GM12878 (cell line): Measurements from ENCODE around the gene SULT2A1. TPM values are rescaled to one million over a fixed set of nuclear protein-coding genes. Genes with fewer than 3 reads are reported as not detected.

ENCODE experiments used
- ATAC-seq: fragments of 200-7000 bp; cut with Tn5 transposase; 3 replicates; pipeline ENCODE4 v1.9.1; 2020; ENCODE audit warnings: mild to moderate bottlenecking, moderate library complexity
- BruUV-seq: library from RNA; stranded (reverse); fragments of 400-500 nt; replicated peaks from 2 replicates; lab custom pipeline; 2021; lab: Mats Ljungman, UMichigan
- CTCF ChIA-PET: fragments of 300-600 bp; sonication (Branson Sonifier 250); formaldehyde crosslinking; extraction: SDS; loops from one replicate; lab custom pipeline; 2021; ENCODE audit warnings: inconsistent platforms; lab: Yijun Ruan, JAX
- POLR2A ChIA-PET: fragments of 350-600 bp; formaldehyde crosslinking; extraction: SDS; loops from one replicate; lab custom pipeline; 2021; ENCODE audit warnings: inconsistent platforms; lab: Charles Lee
- RAD21 ChIA-PET: fragments of 300-600 bp; sonication (Branson Sonifier 250); formaldehyde crosslinking; loops from one replicate; lab custom pipeline; 2023; ENCODE audit warnings: antibody characterized with exemption; ENCODE audit not compliant: unreplicated experiment; lab: Charles Lee
- SMC1A ChIA-PET: fragments of 300-600 bp; sonication (Branson Sonifier 250); formaldehyde crosslinking; loops from one replicate; lab custom pipeline; 2023; ENCODE audit not compliant: unreplicated experiment, uncharacterized antibody; lab: Charles Lee
- DNase-seq: peaks from one replicate; pipeline ENCODE4 v3.0.0-alpha.2; 2011; ENCODE audit warnings: low read depth, low spot score
- FAIRE-seq: peaks from 3 replicates; lab custom pipeline; 2011; peaks lifted over from hg19 to GRCh38; lab: Jason Lieb, UNC
- H2AFZ ChIP-seq: 2 replicates; pipeline ENCODE4 v1.6.0; 2011; ENCODE audit warnings: low read depth, low read length, control low read depth; ENCODE audit not compliant: control insufficient read depth
- H3K27ac ChIP-seq: 2 replicates; pipeline ENCODE4 v1.5.1; 2011; ENCODE audit warnings: control low read depth; ENCODE audit not compliant: control insufficient read depth, insufficient read depth
- H3K27me3 ChIP-seq, 2 experiments: replicated peaks in 1 of 2; 2 replicates each; pipeline versions ENCODE4 v1.6.0 to v1.6.1; 2011; ENCODE audit warnings: low read length in 1 of 2; ENCODE audit not compliant: control insufficient read depth in 2 of 2, insufficient read depth in 2 of 2
- H3K36me3 ChIP-seq, 2 experiments: 2 replicates each; pipeline ENCODE4 v1.5.1; 2011; ENCODE audit warnings: low read length in 1 of 2; ENCODE audit not compliant: control insufficient read depth in 2 of 2, insufficient read depth in 2 of 2
- H3K4me1 ChIP-seq: 2 replicates; pipeline ENCODE4 v1.6.1; 2011; ENCODE audit warnings: mild to moderate bottlenecking, low read length, moderate library complexity, mixed read lengths; ENCODE audit not compliant: control insufficient read depth, insufficient read depth
- H3K4me2 ChIP-seq: 2 replicates; pipeline ENCODE4 v1.6.0; 2011; ENCODE audit warnings: control low read depth; ENCODE audit not compliant: control insufficient read depth, insufficient read depth
- H3K4me3 ChIP-seq: fragments of 200-600 bp; sonication (generic); 2 replicates; pipeline ENCODE4 v1.5.1; 2016
- H3K79me2 ChIP-seq: 2 replicates; pipeline ENCODE4 v1.6.0; 2011; ENCODE audit warnings: low read length; ENCODE audit not compliant: control insufficient read depth, insufficient read depth
- H3K9ac ChIP-seq: 2 replicates; pipeline ENCODE4 v1.8.0; 2011; ENCODE audit warnings: low read length, control low read depth, mixed read lengths; ENCODE audit not compliant: control insufficient read depth, insufficient read depth
- H3K9me3 ChIP-seq: replicated peaks from 3 replicates; pipeline ENCODE4 v1.5.1; 2011; ENCODE audit warnings: mild to moderate bottlenecking, low read length; ENCODE audit not compliant: control insufficient read depth, insufficient read depth
- H4K20me1 ChIP-seq: 2 replicates; pipeline ENCODE4 v1.6.0; 2011; ENCODE audit not compliant: control insufficient read depth, insufficient read depth
- EED ChIP-seq: sonication (generic); IDR thresholded peaks from 2 replicates; pipeline ENCODE4 v1.6.1; 2016; ENCODE audit warnings: antibody characterized with exemption, low read depth
- KAT2A ChIP-seq: conservative IDR thresholded peaks from 2 replicates; pipeline ENCODE4 v1.6.1; 2011; ENCODE audit warnings: low read depth, low read length; ENCODE audit not compliant: control insufficient read depth
- POLR2AphosphoS5 ChIP-seq: IDR thresholded peaks from 2 replicates; pipeline ENCODE4 v1.6.1; 2011; ENCODE audit warnings: mild to moderate bottlenecking, low read length, inconsistent platforms
- RBBP5 ChIP-seq: fragments of 200-600 bp; sonication (generic); conservative IDR thresholded peaks from 2 replicates; pipeline ENCODE4 v1.6.1; 2016
- SREBF2 ChIP-seq: IDR thresholded peaks from 2 replicates; pipeline ENCODE4 v1.6.1; 2012; ENCODE audit warnings: mild to moderate bottlenecking, low read length
- TAF1 ChIP-seq: IDR thresholded peaks from 2 replicates; pipeline ENCODE4 v1.6.1; 2011; ENCODE audit warnings: mild to moderate bottlenecking, low read depth, low read length, borderline replicate concordance
- YY1 ChIP-seq: IDR thresholded peaks from 2 replicates; pipeline ENCODE4 v1.6.1; 2011; ENCODE audit warnings: low read depth, mild to moderate bottlenecking, low read length
- WGBS: methylation state at CpG from one replicate; pipeline ENCODE4 v1.1.6; 2016; ENCODE audit warnings: low lambda C conversion rate; ENCODE audit not compliant: insufficient replicate concordance, insufficient coverage; ENCODE audit errors: missing lambda C conversion rate; 5-methylcytosine and 5-hydroxymethylcytosine counted together
- in situ Hi-C: fragments of 300-500 bp; cut with MboI; formaldehyde crosslinking; loops from 9 replicates; pipeline ENCODE4 v1.14.3; 2018; ENCODE audit warnings: mixed read lengths
- intact Hi-C: fragments of 100-400 bp; cut with micrococcal nuclease; formaldehyde crosslinking; loops from one replicate; pipeline ENCODE4 v1.14.2; 2022; ENCODE audit not compliant: unreplicated experiment
- polyA plus RNA-seq, 11 experiments: library from polyadenylated mRNA; depleted of rRNA in 4 of 11; unstranded in 6 of 11; stranded (reverse) in 5 of 11; fragments of >200 nt; fragmentation: Nextera tagmentation in 4 of 11; fragmentation: Illumina TruSeq in 1 of 11; extraction: Ambion mirVana in 4 of 11; extraction: Trizol in 1 of 11; gene quantifications; 1 replicate in 1 of 11; 2 replicates in 10 of 11; pipeline versions ENCODE4 v1.2.1 to v1.2.3, GENCODE V29; 2011 to 2016; ENCODE audit warnings: inconsistent platforms in 2 of 11, missing spikeins in 2 of 11, low read depth in 1 of 11
- total RNA-seq, 4 experiments: library from RNA; depleted of rRNA in 3 of 4; stranded (reverse); fragments of >200 nt in 3 of 4; fragmentation: Illumina TruSeq in 1 of 4; extraction: Trizol in 1 of 4; gene quantifications; 2 replicates each; pipeline versions ENCODE4 v1.2.1 to v1.2.3, GENCODE V29; 2013 to 2021
- TF ChIP-seq, protein P1 (sequence below): fragments of 450-650 bp; IDR thresholded peaks from 2 replicates; pipeline ENCODE4 v1.6.1; 2017; ENCODE audit warnings: borderline replicate concordance
- TF ChIP-seq, protein P2 (sequence below): fragments of 150-350 bp; IDR thresholded peaks from 2 replicates; pipeline ENCODE4 v1.6.1; 2016; ENCODE audit warnings: low read depth, low read length
- TF ChIP-seq, protein P3 (sequence below): fragments of 450-650 bp; IDR thresholded peaks from 2 replicates; pipeline ENCODE4 v1.6.1; 2016; ENCODE audit warnings: mild to moderate bottlenecking
- TF ChIP-seq, protein P4 (sequence below): IDR thresholded peaks from 2 replicates; pipeline ENCODE4 v1.6.1; 2011; ENCODE audit warnings: borderline replicate concordance, low read depth, mild to moderate bottlenecking, moderate library complexity, low read length; ENCODE audit not compliant: insufficient read depth, poor library complexity, severe bottlenecking

SULT2A1 gene
- total and polyA plus RNA-seq, 10 of the 15 experiments (the other 5 are each of a cell fraction or from before 2014, with no cell fraction given), result 0.13 TPM; not detected in 9

DNA sequence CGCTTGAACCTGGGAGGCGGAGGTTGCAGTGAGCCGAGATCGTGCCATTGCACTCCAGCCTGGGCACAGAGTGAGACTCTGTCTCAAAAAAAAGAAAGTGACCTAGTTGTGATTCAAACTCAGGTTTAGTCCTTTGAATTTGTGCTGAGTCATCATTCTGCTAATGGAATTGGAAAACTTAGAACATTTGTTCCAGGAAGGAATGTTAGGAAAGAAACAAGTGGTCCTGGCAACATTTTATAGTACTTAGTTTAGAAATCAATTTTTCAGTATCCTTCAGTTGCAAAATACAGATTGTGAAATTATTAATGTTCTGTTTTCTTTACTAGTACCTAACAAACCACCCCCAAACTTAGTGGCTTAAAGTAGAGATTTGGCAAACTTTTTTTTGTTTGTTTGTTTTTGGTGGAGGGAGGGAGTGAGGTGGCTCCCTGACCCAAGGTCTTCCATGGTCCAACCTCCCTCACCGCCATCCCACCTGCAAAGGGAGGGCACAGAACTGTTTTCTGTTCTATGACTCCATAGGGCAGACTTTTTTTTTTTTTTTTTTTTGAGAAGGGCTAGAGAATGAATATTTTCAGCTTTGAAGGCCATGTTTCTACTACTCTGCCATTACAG, 9.2 kb upstream of the SULT2A1 start (continued):
- TF ChIP-seq SREBF2 (no peak), TAF1 (no peak), YY1 (no peak)
- TF ChIP-seq, protein P1, sequence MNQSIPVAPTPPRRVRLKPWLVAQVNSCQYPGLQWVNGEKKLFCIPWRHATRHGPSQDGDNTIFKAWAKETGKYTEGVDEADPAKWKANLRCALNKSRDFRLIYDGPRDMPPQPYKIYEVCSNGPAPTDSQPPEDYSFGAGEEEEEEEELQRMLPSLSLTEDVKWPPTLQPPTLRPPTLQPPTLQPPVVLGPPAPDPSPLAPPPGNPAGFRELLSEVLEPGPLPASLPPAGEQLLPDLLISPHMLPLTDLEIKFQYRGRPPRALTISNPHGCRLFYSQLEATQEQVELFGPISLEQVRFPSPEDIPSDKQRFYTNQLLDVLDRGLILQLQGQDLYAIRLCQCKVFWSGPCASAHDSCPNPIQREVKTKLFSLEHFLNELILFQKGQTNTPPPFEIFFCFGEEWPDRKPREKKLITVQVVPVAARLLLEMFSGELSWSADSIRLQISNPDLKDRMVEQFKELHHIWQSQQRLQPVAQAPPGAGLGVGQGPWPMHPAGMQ, result no peak
- TF ChIP-seq, protein P2, sequence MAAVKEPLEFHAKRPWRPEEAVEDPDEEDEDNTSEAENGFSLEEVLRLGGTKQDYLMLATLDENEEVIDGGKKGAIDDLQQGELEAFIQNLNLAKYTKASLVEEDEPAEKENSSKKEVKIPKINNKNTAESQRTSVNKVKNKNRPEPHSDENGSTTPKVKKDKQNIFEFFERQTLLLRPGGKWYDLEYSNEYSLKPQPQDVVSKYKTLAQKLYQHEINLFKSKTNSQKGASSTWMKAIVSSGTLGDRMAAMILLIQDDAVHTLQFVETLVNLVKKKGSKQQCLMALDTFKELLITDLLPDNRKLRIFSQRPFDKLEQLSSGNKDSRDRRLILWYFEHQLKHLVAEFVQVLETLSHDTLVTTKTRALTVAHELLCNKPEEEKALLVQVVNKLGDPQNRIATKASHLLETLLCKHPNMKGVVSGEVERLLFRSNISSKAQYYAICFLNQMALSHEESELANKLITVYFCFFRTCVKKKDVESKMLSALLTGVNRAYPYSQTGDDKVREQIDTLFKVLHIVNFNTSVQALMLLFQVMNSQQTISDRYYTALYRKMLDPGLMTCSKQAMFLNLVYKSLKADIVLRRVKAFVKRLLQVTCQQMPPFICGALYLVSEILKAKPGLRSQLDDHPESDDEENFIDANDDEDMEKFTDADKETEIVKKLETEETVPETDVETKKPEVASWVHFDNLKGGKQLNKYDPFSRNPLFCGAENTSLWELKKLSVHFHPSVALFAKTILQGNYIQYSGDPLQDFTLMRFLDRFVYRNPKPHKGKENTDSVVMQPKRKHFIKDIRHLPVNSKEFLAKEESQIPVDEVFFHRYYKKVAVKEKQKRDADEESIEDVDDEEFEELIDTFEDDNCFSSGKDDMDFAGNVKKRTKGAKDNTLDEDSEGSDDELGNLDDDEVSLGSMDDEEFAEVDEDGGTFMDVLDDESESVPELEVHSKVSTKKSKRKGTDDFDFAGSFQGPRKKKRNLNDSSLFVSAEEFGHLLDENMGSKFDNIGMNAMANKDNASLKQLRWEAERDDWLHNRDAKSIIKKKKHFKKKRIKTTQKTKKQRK, result no peak

DNA sequence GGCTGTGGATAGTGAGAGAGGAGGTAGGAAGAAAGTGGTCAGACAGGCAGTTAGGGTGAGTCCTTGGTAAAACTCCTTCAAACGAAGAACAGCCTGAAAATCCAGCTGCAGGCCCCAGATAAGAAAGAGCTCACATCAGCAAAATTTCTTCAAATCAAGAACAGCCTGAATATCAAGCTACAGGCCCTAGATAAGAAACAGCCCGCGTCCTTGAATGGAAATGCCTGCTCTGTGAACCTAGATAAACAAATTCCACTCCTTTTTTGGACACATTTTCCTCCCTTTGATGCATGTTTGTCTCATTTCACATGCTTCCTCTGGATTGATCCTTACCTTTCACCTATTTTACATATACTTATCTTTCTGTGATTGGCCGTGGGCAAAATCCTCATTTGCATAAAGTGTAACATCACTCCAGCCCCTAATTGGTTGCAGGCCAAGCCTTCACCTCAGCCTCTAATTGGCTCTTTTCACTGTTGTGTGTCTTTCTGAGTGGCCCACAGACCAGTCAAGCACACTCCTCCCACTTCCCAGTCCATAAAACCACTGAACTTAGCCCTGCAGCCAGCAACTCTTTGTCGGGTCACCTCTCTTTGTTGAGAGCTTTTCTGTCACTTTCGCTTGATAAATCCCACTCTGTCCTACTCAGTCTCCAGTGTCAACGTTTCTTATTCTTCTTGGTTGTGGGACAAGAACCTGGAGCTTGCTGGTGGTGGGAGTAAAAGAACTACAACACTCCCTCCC, 6.0 kb upstream of the SULT2A1 start:
- Histone ChIP-seq H4K20me1 (no peaks in the 10 kb centered on the region), H3K4me1 (no peaks in the 10 kb centered on the region), H2AFZ (no peak overlapping the region), H3K27ac (no peak overlapping the region), H3K9me3 (no peaks in the 10 kb centered on the region; the same call in 2 of the 3 replicates), H3K79me2 (no peaks in the 10 kb centered on the region), H3K36me3 (no peaks in the 10 kb centered on the region), H3K9ac (no peak overlapping the region), H3K4me2 (no peak overlapping the region), H3K4me3 (no peak overlapping the region), H3K27me3 (no peaks in the 10 kb centered on the region)
- ATAC-seq, result no peak
- POLR2A ChIA-PET, result no interaction called here
- in situ Hi-C loops (no loop called here), intact Hi-C loops (no loop called here)
- 46% methylated on average over 7 of the region's 7 CpGs for WGBS
- no TSS peak for BruUV-seq
- CTCF ChIA-PET, result no interaction called here
- DNase-seq, result no peak
- SMC1A ChIA-PET, result no interaction called here
- no peak for FAIRE-seq
- RAD21 ChIA-PET, result no interaction called here
- TF ChIP-seq KAT2A (no peak), RBBP5 (no peak), EED (no peak), POLR2AphosphoS5 (no peak)
- TF ChIP-seq, protein P3, sequence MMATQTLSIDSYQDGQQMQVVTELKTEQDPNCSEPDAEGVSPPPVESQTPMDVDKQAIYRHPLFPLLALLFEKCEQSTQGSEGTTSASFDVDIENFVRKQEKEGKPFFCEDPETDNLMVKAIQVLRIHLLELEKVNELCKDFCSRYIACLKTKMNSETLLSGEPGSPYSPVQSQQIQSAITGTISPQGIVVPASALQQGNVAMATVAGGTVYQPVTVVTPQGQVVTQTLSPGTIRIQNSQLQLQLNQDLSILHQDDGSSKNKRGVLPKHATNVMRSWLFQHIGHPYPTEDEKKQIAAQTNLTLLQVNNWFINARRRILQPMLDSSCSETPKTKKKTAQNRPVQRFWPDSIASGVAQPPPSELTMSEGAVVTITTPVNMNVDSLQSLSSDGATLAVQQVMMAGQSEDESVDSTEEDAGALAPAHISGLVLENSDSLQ, result no peak
- TF ChIP-seq, protein P4, sequence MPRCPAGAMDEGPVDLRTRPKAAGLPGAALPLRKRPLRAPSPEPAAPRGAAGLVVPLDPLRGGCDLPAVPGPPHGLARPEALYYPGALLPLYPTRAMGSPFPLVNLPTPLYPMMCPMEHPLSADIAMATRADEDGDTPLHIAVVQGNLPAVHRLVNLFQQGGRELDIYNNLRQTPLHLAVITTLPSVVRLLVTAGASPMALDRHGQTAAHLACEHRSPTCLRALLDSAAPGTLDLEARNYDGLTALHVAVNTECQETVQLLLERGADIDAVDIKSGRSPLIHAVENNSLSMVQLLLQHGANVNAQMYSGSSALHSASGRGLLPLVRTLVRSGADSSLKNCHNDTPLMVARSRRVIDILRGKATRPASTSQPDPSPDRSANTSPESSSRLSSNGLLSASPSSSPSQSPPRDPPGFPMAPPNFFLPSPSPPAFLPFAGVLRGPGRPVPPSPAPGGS, result no peak
